Sigmoid colon (tissue), 4 donors: Measurements from ENCODE around the gene HDDC2.

ENCODE experiments used
- EP300 ChIP-seq, 4 donors: sonication (generic); formaldehyde crosslinking; IDR thresholded peaks; one replicate each; pipeline ENCODE4 v1.6.1; 2017; ENCODE audit warnings: antibody characterized with exemption in 4 of 4
- POLR2A ChIP-seq, 2 donors: fragments of 450-650 bp; IDR thresholded peaks; one replicate each; pipeline ENCODE4 v1.6.1; 2016; ENCODE audit warnings: antibody characterized with exemption in 2 of 2, mild to moderate bottlenecking in 2 of 2, moderate library complexity in 2 of 2
- POLR2AphosphoS5 ChIP-seq, 4 donors: sonication (generic); formaldehyde crosslinking; IDR thresholded peaks; one replicate each; pipeline ENCODE4 v1.6.1; 2017; ENCODE audit warnings: antibody characterized with exemption in 4 of 4
- TF ChIP-seq, protein P1 (sequence below), 4 experiments: fragments of 450-650 bp in 3 of 4; fragments of 200-600 bp in 1 of 4; IDR thresholded peaks; one replicate each; pipeline ENCODE4 v1.5.1; 2016 to 2019; ENCODE audit warnings: antibody characterized with exemption in 4 of 4, mild to moderate bottlenecking in 3 of 4, moderate library complexity in 2 of 4

DNA sequence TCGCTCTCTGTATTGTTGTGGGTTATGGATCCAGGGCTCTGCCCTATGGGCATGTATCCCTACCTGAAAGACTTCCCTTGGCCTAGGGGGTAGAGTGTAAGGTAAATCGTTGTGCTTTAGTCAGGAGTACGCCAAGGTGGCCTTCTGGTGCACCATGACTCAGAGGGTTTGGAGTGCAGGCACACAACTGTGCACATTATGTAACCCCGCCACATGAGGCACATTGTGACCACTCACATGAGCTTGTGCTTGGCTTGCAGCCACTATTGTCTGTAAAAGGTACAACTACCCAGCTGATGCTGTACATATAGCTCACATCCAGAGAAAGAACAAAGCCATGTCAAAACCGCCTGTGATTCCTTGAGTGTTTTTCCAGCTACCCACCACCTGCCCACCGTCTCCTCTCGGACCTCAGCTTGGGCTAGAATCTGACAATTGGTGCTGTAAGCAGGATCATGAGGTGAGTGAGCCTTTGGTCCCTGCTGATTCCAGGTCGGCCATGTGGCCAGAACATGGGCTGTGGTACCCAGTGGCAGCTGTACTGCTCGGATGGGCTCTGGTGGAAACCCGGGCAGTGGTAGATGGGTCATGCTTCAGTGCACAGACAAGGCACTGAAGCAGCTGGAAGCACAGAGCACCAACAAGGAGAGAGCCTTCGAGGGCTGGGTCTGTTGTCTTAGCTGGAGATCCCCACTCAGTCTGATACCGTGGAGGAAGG, 33.8 kb downstream of the HDDC2 start:
- TF ChIP-seq, protein P1, sequence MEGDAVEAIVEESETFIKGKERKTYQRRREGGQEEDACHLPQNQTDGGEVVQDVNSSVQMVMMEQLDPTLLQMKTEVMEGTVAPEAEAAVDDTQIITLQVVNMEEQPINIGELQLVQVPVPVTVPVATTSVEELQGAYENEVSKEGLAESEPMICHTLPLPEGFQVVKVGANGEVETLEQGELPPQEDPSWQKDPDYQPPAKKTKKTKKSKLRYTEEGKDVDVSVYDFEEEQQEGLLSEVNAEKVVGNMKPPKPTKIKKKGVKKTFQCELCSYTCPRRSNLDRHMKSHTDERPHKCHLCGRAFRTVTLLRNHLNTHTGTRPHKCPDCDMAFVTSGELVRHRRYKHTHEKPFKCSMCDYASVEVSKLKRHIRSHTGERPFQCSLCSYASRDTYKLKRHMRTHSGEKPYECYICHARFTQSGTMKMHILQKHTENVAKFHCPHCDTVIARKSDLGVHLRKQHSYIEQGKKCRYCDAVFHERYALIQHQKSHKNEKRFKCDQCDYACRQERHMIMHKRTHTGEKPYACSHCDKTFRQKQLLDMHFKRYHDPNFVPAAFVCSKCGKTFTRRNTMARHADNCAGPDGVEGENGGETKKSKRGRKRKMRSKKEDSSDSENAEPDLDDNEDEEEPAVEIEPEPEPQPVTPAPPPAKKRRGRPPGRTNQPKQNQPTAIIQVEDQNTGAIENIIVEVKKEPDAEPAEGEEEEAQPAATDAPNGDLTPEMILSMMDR (IDR thresholded peaks at IDR 0.05), result no peak
- TF ChIP-seq POLR2AphosphoS5 (IDR thresholded peaks at IDR 0.05) (no peak), EP300 (IDR thresholded peaks at IDR 0.05) (no peak), POLR2A (IDR thresholded peaks at IDR 0.05) (no peak)
